Endothelial cell (in vitro differentiated cells): ENCODE measurements around the gene GMDS. TPM values are rescaled to one million over a fixed set of nuclear protein-coding genes. Genes with fewer than 3 reads are reported as not detected.

Experiments used
- DNase-seq: peaks from one replicate; pipeline ENCODE4 v3.0.0; 2021; ENCODE audit warnings: low spot score
- H3K27ac Mint-ChIP-seq: one replicate; pipeline ENCODE4 v1.8.0; 2021; ENCODE audit warnings: mixed read lengths, inconsistent platforms; ENCODE audit not compliant: unreplicated experiment
- H3K27me3 Mint-ChIP-seq: one replicate; pipeline ENCODE4 v1.8.0; 2021; ENCODE audit warnings: mild to moderate bottlenecking, moderate library complexity, mixed read lengths, inconsistent platforms; ENCODE audit not compliant: unreplicated experiment
- H3K36me3 Mint-ChIP-seq: one replicate; pipeline ENCODE4 v1.8.0; 2021; ENCODE audit warnings: mild to moderate bottlenecking, low read depth, mixed read lengths, inconsistent platforms; ENCODE audit not compliant: unreplicated experiment
- H3K4me1 Mint-ChIP-seq: one replicate; pipeline ENCODE4 v1.8.0; 2021; ENCODE audit warnings: mild to moderate bottlenecking, mixed read lengths, inconsistent platforms; ENCODE audit not compliant: unreplicated experiment
- H3K4me3 Mint-ChIP-seq: one replicate; pipeline ENCODE4 v1.8.0; 2021; ENCODE audit warnings: mild to moderate bottlenecking, mixed read lengths, inconsistent platforms; ENCODE audit not compliant: unreplicated experiment
- H3K9me3 Mint-ChIP-seq: one replicate; pipeline ENCODE4 v1.8.0; 2021; ENCODE audit warnings: mixed read lengths, inconsistent platforms; ENCODE audit not compliant: unreplicated experiment
- CTCF ChIP-seq: fragments of 200-600 bp; sonication (generic); IDR thresholded peaks from one replicate; pipeline ENCODE4 v1.5.0; 2021; ENCODE audit warnings: antibody characterized with exemption; ENCODE audit not compliant: unreplicated experiment
- total RNA-seq: library from RNA; stranded (reverse); fragmentation: NEBNext Ultra II Directional; extraction: Animal tissue kit (Norgen Biotek cat#: 25700); gene quantifications from one replicate; pipeline ENCODE4 v1.2.1, GENCODE V29; 2021; ENCODE audit not compliant: unreplicated experiment

GMDS gene
- total RNA-seq, 1 donor from 2014 or later, result 36.0 TPM

GRCh38 chr6:2125158-2125557 lies 120.2 kb downstream of the GMDS start:
- Mint-ChIP-seq H3K36me3 (no peaks in the 10 kb centered on the region), H3K27me3 (peaks cover 2% of the 10 kb centered on the region), H3K9me3 (no peaks in the 10 kb centered on the region), H3K27ac (no peak overlapping the region), H3K4me1 (peaks cover 15% of the 10 kb centered on the region), H3K4me3 (no peak overlapping the region)
- no peak for DNase-seq
- no peak for TF ChIP-seq CTCF

DNA sequence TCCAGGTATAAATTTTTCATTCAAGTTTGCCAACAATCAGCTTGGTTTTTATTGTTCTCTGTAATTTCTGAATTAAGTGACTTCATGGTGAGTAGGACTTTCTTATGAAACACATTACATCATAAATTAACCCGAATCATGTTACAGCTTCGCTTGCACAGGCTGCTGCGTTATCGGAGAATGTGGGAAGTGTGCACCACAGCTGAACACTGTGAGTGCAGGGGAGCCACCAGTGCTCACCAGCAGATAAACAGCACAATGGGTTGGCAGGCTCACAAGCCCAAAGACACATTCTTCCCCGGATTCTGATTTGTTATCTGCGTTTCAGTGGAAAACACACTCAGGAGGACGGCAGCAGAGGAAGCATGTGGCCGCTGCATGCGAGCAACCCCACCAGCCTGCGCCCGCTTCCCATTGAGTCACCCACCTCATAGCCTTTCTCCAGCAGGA lies 121.1 kb downstream of the GMDS start:
- TF ChIP-seq CTCF, result no peak
- H3K36me3 Mint-ChIP-seq, result no peaks in the 10 kb centered on the region
- no peaks in the 10 kb centered on the region for H3K9me3 Mint-ChIP-seq
- no peak overlapping the region for H3K4me3 Mint-ChIP-seq
- peaks cover 12% of the 10 kb centered on the region for H3K4me1 Mint-ChIP-seq
- DNase-seq, result no peak
- H3K27me3 Mint-ChIP-seq, result peaks cover 2% of the 10 kb centered on the region
- no peak overlapping the region for H3K27ac Mint-ChIP-seq

DNA sequence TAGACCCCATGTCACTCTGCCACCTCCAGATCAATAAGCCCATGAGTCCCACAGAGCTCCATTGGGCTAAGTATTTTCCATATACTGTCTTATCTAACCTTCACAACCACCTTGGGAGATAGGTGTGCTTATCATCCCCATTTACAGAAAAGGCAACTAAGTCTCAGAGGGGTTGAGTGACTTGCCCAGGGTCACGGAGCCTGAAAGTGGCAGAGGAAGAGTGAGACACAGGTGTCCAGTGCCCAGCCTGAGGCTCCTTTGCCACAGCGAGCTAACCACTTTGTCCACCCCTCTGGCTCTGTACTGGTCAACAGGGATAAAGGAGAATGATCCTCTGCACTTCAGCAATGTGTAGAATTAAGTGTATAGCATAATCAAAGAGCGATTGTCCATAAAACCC lies 124.5 kb downstream of the GMDS start:
- H3K9me3 Mint-ChIP-seq, result no peaks in the 10 kb centered on the region
- peaks cover 5% of the 10 kb centered on the region for H3K4me1 Mint-ChIP-seq
- no peak overlapping the region for H3K27ac Mint-ChIP-seq
- DNase-seq, result no peak
- peaks cover 2% of the 10 kb centered on the region for H3K27me3 Mint-ChIP-seq
- H3K36me3 Mint-ChIP-seq, result no peaks in the 10 kb centered on the region
- TF ChIP-seq CTCF, result no peak
- H3K4me3 Mint-ChIP-seq, result no peak overlapping the region

DNA sequence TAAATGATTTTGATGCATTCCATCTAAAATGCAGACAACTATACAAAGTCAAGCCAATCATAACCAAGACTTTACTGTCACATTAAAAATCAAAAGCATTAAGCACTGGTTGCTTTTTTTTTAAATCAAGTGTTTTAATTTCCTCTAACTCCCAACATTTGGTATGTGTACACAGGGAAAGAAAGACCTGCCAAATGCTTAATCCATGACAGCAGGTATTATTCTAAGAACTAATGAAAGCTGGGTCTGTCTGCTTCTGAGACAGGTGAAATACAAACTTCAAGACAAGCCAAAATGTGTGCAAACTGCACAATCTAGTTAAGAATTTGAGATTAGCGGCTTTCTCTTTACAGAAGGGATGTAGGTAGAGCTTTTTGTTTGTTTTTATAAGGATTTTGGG lies 126.1 kb downstream of the GMDS start:
- Mint-ChIP-seq H3K9me3 (no peaks in the 10 kb centered on the region), H3K27ac (no peak overlapping the region), H3K36me3 (no peaks in the 10 kb centered on the region), H3K4me1 (no peaks in the 10 kb centered on the region), H3K4me3 (no peak overlapping the region), H3K27me3 (peaks cover 2% of the 10 kb centered on the region)
- DNase-seq, result no peak
- no peak for TF ChIP-seq CTCF

DNA sequence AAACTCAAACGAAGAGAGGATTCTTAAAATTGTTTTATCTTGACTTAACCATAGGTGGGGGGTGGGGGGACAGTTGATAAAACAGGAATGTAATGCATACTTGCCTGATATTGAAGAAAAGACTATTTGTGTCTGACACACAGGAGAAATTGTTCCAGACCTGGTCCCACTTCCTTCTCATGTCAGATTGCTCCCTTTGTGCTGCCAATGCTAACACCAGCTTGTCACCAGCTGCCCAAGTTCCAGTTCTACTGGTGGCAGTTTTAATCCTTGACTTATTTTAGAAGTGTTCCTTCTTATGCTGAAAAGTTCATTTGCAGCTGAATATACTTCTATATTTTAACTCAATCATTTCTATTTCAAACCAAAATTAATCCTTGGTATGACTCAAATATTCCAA lies 127.3 kb downstream of the GMDS start:
- no peak for DNase-seq
- no peak overlapping the region for H3K27ac Mint-ChIP-seq

More for the DNA sequence above, 127.3 kb downstream of the GMDS start:
- Mint-ChIP-seq H3K27me3 (no peaks in the 10 kb centered on the region), H3K9me3 (no peaks in the 10 kb centered on the region), H3K4me1 (no peaks in the 10 kb centered on the region), H3K36me3 (no peaks in the 10 kb centered on the region), H3K4me3 (no peak overlapping the region)
- no peak for TF ChIP-seq CTCF
